ENCODE data around the gene RAB11FIP4.

Gene RAB11FIP4

GRCh38 chr17:31573047-31573446 is 181.6 kb downstream of the RAB11FIP4 start:
- no peak for TF ChIP-seq CTCF (IDR thresholded peaks at IDR 0.05; ENCODE audit: low read length, missing control alignments)
- no peak overlapping the region for H3K4me3 ChIP-seq (replicated peaks; ENCODE audit: low read depth, low read length)
- no peak for DNase-seq (ENCODE audit: low read depth)

- no peak overlapping the region for H3K4me3 ChIP-seq (replicated peaks; ENCODE audit: low read depth, low read length)
- DNase-seq (ENCODE audit: low read depth), result no peak
- TF ChIP-seq CTCF (IDR thresholded peaks at IDR 0.05; ENCODE audit: low read length, missing control alignments), result no peak
Observed at GRCh38 chr17:31573861-31574260, 182.4 kb downstream of the RAB11FIP4 start.

GRCh38 chr17:31574458-31574857 is 183.0 kb downstream of the RAB11FIP4 start:
- TF ChIP-seq CTCF (IDR thresholded peaks at IDR 0.05; ENCODE audit: low read length, missing control alignments), result no peak
- no peak overlapping the region for H3K4me3 ChIP-seq (replicated peaks; ENCODE audit: low read depth, low read length)

GRCh38 chr17:31575043-31575442 is 183.6 kb downstream of the RAB11FIP4 start:
- no peak for DNase-seq (ENCODE audit: low read depth)
- no peak overlapping the region for H3K4me3 ChIP-seq (replicated peaks; ENCODE audit: low read depth, low read length)
- no peak for TF ChIP-seq CTCF (IDR thresholded peaks at IDR 0.05; ENCODE audit: low read length, missing control alignments)

More at GRCh38 chr17:31574458-31574857, 183.0 kb downstream of the RAB11FIP4 start:
- DNase-seq (ENCODE audit: low read depth), result no peak

- H3K4me3 ChIP-seq (replicated peaks; ENCODE audit: low read depth, low read length), result no peak overlapping the region
- DNase-seq (ENCODE audit: low read depth), result peak; percentile 55
- no peak for TF ChIP-seq CTCF (IDR thresholded peaks at IDR 0.05; ENCODE audit: low read length, missing control alignments)
Observed at GRCh38 chr17:31579265-31579664, 187.8 kb downstream of the RAB11FIP4 start.

GRCh38 chr17:31580316-31580705 is 188.8 kb downstream of the RAB11FIP4 start:
- DNase-seq (ENCODE audit: low read depth), result no peak
- no peak for TF ChIP-seq CTCF (IDR thresholded peaks at IDR 0.05; ENCODE audit: low read length, missing control alignments)
- H3K4me3 ChIP-seq (replicated peaks; ENCODE audit: low read depth, low read length), result no peak overlapping the region

- no peak for TF ChIP-seq CTCF (IDR thresholded peaks at IDR 0.05; ENCODE audit: low read length, missing control alignments)
- H3K4me3 ChIP-seq (replicated peaks; ENCODE audit: low read depth, low read length), result peak overlapping the region; percentile 12
- DNase-seq (ENCODE audit: low read depth), result peak; percentile 95
Observed at GRCh38 chr17:31580706-31581490, 189.4 kb downstream of the RAB11FIP4 start.

Data from fibroblast of pulmonary artery (primary cell).